WTC11 (cell line): ENCODE results near the gene MYO18B.

ENCODE experiments used
- AFF4 ChIP-seq: sonication (generic); formaldehyde crosslinking; IDR thresholded peaks from 2 replicates; pipeline ENCODE4 v1.8.1; 2023; ENCODE audit warnings: mild to moderate bottlenecking, missing genetic modification reagents, borderline replicate concordance
- CTCF ChIP-seq: fragments of 200-600 bp; IDR thresholded peaks from 2 replicates; pipeline ENCODE4 v1.8.0; 2022; ENCODE audit warnings: antibody characterized with exemption
- E2F4 ChIP-seq: sonication (generic); formaldehyde crosslinking; IDR thresholded peaks from 2 replicates; pipeline ENCODE4 v1.8.1; 2022; ENCODE audit warnings: low read depth, mild to moderate bottlenecking, moderate library complexity, missing genetic modification reagents, borderline replicate concordance
- ESRRA ChIP-seq: sonication (generic); formaldehyde crosslinking; IDR thresholded peaks from 2 replicates; pipeline ENCODE4 v1.8.1; 2022; ENCODE audit warnings: mild to moderate bottlenecking, missing genetic modification reagents, borderline replicate concordance
- FOXK1 ChIP-seq: sonication (generic); formaldehyde crosslinking; IDR thresholded peaks from 2 replicates; pipeline ENCODE4 v1.8.0; 2022; ENCODE audit warnings: mild to moderate bottlenecking, moderate library complexity, missing genetic modification reagents
- GABPB1 ChIP-seq: sonication (generic); formaldehyde crosslinking; IDR thresholded peaks from 2 replicates; pipeline ENCODE4 v1.8.1; 2023; ENCODE audit warnings: mild to moderate bottlenecking, missing genetic modification reagents
- JUN ChIP-seq: sonication (generic); formaldehyde crosslinking; IDR thresholded peaks from 2 replicates; pipeline ENCODE4 v1.8.0; 2023; ENCODE audit warnings: mild to moderate bottlenecking, missing genetic modification reagents
- KAT7 ChIP-seq: sonication (generic); formaldehyde crosslinking; IDR thresholded peaks from 2 replicates; pipeline ENCODE4 v1.8.1; 2023; ENCODE audit warnings: missing genetic modification reagents, mild to moderate bottlenecking, borderline replicate concordance
- NR2C2 ChIP-seq: sonication (generic); formaldehyde crosslinking; IDR thresholded peaks from 2 replicates; pipeline ENCODE4 v1.8.0; 2022; ENCODE audit warnings: mild to moderate bottlenecking, missing genetic modification reagents
- PREB ChIP-seq: sonication (generic); formaldehyde crosslinking; IDR thresholded peaks from 2 replicates; pipeline ENCODE4 v1.8.1; 2022; ENCODE audit warnings: mild to moderate bottlenecking, missing genetic modification reagents, moderate library complexity, borderline replicate concordance
- TCF7 ChIP-seq: sonication (generic); formaldehyde crosslinking; IDR thresholded peaks from 2 replicates; pipeline ENCODE4 v1.8.0; 2022; ENCODE audit warnings: mild to moderate bottlenecking, low read depth, missing genetic modification reagents, moderate library complexity
- TP53 ChIP-seq: sonication (generic); formaldehyde crosslinking; IDR thresholded peaks from 2 replicates; pipeline ENCODE4 v1.8.1; 2023; ENCODE audit warnings: mild to moderate bottlenecking, missing genetic modification reagents
- USF2 ChIP-seq: sonication (generic); formaldehyde crosslinking; IDR thresholded peaks from 2 replicates; pipeline ENCODE4 v1.8.1; 2023; ENCODE audit warnings: mild to moderate bottlenecking, missing genetic modification reagents, moderate library complexity
- ZNF512 ChIP-seq: sonication (generic); formaldehyde crosslinking; IDR thresholded peaks from 2 replicates; pipeline ENCODE4 v1.8.1; 2022; ENCODE audit warnings: missing genetic modification reagents, borderline replicate concordance

- TF ChIP-seq CTCF (no peak), ZNF512 (CRISPR knock-in tag) (no peak), GABPB1 (CRISPR knock-in tag) (no peak), E2F4 (CRISPR knock-in tag) (no peak), ESRRA (no peak), KAT7 (CRISPR knock-in tag) (no peak), TP53 (CRISPR knock-in tag) (no peak), USF2 (no peak), PREB (CRISPR knock-in tag) (no peak), NR2C2 (CRISPR knock-in tag) (no peak), TCF7 (CRISPR knock-in tag) (no peak), FOXK1 (CRISPR knock-in tag) (no peak), AFF4 (CRISPR knock-in tag) (no peak), JUN (CRISPR knock-in tag) (no peak)
Observed at GRCh38 chr22:26053737-26054316, 311.8 kb downstream of the MYO18B start.
